ENCODE data around the gene AP3D1.

Gene AP3D1

GRCh38 chr19:2063824-2064223 is 87.5 kb downstream of the AP3D1 start:
- no peak for DNase-seq (ENCODE audit: low read depth)
- no peak overlapping the region for H3K4me3 ChIP-seq (ENCODE audit: low read depth, low read length)
- no peak for TF ChIP-seq CTCF (conservative IDR thresholded peaks at IDR 0.05; ENCODE audit: low read depth, low read length)

- no peak for TF ChIP-seq CTCF (conservative IDR thresholded peaks at IDR 0.05; ENCODE audit: low read depth, low read length)
- no peak for DNase-seq (ENCODE audit: low read depth)
- H3K4me3 ChIP-seq (ENCODE audit: low read depth, low read length): no peak overlapping the region
Observed at GRCh38 chr19:2062770-2063169, 88.6 kb downstream of the AP3D1 start.

GRCh38 chr19:2062389-2062729 is 89.0 kb downstream of the AP3D1 start:
- no peak for TF ChIP-seq CTCF (conservative IDR thresholded peaks at IDR 0.05; ENCODE audit: low read depth, low read length)
- no peak for DNase-seq (ENCODE audit: low read depth)
- H3K4me3 ChIP-seq (ENCODE audit: low read depth, low read length): no peak overlapping the region

GRCh38 chr19:2061495-2062388 is 89.6 kb downstream of the AP3D1 start:
- TF ChIP-seq CTCF (conservative IDR thresholded peaks at IDR 0.05; ENCODE audit: low read depth, low read length): no peak
- DNase-seq (ENCODE audit: low read depth): peak; percentile 99
- H3K4me3 ChIP-seq (ENCODE audit: low read depth, low read length): peak overlapping the region; percentile 61

- DNase-seq (ENCODE audit: low read depth): peak; percentile 90
- no peak for TF ChIP-seq CTCF (conservative IDR thresholded peaks at IDR 0.05; ENCODE audit: low read depth, low read length)
- peak overlapping the region; percentile 49 for H3K4me3 ChIP-seq (ENCODE audit: low read depth, low read length)
Observed at GRCh38 chr19:2060884-2061494, 90.4 kb downstream of the AP3D1 start.

DNA sequence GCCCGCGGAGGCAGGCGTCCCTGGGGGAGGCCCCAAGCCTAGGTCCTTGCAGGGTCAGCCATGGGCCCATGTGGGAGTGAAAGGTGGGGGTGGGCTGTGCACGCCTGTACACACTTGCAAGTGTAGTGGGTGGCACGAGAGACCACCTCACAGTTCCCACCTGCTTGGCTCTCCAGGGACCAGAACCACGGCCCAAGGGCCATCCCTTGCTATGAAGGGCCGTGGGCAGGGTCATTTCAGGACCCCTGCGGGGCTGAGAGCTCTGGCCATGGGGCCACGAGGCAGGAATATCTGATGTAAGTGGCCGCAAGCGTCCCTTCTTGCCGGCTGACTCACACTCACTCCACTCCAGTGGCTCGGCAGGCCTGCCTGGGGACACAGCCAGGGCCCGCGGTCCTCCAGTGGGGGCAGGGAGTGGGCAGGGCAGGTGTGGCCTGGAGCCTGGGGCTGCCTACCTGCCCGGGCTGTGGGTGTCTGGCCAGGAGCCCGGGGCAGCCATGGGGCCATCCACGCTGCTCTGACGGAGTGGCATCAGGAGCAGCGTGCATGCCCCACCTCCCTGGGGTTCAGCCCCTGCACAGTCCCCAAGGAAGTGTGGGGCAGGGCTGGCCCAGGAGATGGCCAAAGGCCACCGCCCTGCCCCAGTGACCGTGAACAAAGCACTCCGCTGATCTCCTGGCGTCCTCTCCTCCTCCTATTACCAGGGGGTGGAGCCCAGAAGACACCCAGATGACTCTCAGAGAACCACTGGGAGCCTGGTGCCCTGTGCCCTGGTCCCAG is 91.8 kb downstream of the AP3D1 start:
- no peak overlapping the region for H3K4me3 ChIP-seq (ENCODE audit: low read depth, low read length)
- peak; percentile 85 for DNase-seq (ENCODE audit: low read depth)

More for the DNA sequence above, 91.8 kb downstream of the AP3D1 start:
- no peak for TF ChIP-seq CTCF (conservative IDR thresholded peaks at IDR 0.05; ENCODE audit: low read depth, low read length)
